ENCODE measurements around the gene UGT1A5.
"Not testable (repeated sequence)": the region's sequence is repeated elsewhere in the genome, so short reads cannot be mapped to it uniquely, and the experiment has no call there.

The UGT1A5 gene

DNA sequence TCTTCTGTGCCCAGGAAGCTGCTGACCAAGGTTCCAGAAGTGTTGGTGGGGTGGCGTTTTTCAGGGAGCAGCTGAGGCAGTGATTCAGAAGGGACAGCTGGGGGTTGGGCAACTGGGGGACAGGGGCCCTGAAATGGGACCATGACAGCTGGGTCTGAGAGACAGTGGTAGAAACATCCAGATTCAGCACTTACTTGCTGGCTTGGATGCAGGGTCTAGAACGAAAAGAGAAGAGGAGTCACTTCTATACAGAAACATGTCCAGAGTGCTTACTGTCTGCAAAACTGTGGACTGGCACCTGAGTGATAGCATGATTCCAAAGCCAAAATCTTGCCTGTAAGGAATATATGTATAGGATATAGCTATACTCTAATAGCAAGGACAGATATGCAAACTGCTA, 33.1 kb downstream of the UGT1A5 start:
- DNase-seq (ENCODE audit: low read depth in 2 of 2, low spot score in 1 of 2) = not testable (repeated sequence)

DNA sequence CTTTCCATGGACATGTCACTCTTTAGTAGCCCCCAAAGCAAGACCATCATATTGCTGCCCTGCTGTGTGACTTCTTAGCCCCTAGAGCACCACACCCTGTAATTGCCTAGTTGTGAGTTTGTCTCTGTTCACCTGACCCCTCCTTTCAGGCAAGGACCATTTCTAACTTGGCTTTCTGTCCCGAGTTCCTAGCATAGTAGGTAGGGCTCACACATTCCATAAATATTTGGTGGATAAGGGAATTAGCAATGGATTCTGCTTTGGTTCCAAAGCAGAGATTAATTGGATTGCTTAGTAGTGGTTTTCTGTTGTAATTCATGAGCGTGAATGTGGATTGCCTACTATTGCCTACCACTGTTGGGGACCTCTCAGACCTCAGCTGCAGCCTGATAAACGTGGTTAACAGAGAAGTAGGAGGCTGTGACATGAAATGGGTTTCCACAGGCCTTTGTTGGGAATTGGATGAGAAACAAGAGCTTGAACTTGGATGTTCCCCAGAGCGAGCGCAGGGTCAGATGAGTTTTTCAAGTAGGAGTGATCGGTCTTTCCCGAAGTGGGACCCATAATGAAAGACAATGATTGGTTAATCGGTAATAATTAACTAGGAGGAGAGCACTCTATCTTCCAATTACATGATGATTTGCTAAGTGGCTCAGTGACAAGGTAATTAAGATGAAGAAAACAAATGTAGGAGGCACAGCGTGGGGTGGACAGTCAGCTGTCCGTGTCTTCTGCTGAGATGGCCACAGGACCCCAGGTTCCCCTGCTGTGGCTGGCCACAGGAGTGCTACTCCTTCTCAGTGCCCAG, 34.0 kb downstream of the UGT1A5 start:
- no peak for DNase-seq (ENCODE audit: low read depth in 2 of 2, low spot score in 1 of 2)

DNA sequence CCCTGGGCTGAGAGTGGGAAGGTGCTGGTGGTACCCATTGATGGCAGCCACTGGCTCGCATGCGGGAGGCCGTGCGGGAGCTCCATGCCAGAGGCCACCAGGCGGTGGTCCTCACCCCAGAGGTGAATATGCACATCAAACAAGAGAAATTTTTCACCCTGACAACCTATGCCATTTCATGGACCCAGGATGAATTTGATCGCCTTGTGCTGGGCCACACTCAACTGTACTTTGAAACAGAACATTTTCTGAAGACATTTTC, 34.5 kb downstream of the UGT1A5 start:
- no peak for DNase-seq (ENCODE audit: low read depth in 2 of 2, low spot score in 1 of 2)

DNA sequence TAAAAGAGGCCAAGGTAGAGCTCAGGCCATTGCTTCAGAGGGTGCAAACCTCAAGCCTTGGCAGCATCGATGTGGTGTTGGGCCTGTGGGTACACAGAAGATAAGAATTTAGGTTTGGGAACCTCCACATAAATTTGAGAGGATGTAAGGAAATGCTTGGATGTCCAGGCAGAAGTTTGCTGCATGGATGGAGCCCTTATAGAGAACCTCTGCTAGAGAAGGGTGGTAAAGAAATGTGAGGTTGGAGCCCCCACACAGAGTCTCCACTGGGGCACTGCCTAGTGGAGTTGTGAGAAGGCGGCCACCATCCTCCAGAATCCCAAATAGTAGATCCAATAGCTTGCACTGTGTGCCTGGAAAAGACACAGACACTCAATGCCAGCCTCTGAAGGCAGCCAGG, 38.0 kb downstream of the UGT1A5 start:
- DNase-seq (ENCODE audit: low read depth in 2 of 2, low spot score in 1 of 2) = not testable (repeated sequence)

DNA sequence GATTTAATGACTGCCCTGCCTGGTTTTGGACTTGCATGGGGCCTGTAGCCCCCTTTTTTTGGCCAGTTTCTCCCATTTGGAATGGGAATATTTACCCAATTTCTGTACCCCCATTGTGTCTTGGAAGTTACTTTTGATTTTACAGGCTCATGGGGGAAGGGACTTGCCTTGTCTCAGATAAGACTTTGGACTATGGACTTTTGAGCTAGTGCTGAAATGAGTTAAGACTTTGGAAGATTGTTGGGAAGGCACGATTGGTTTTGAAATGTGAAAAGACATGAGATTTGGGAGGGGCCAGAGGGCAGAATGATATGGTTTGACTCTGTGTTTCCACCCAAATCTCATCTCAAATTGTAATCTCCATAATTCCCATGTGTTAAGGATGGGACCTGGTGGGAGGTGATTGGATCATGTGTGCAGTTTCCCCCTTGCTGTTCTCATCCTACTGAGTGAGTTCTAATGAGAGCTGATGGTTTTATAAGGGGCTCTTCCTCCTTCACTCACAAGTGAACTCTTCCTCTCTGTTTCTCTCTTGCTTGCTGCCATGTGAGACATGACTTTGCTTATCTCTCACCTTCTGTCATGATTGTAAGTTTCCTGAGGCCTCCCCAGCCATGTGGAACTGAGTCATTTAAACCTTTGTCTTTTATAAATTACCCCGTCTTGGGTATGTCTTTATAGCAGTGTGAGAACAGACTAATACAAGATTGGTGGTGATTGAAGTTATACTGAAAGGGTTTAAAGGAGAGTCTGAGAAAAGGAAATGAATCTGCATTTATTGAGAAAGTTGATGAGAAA, 38.7 kb downstream of the UGT1A5 start:
- not testable (repeated sequence) for DNase-seq (ENCODE audit: low read depth in 2 of 2, low spot score in 1 of 2)

DNA sequence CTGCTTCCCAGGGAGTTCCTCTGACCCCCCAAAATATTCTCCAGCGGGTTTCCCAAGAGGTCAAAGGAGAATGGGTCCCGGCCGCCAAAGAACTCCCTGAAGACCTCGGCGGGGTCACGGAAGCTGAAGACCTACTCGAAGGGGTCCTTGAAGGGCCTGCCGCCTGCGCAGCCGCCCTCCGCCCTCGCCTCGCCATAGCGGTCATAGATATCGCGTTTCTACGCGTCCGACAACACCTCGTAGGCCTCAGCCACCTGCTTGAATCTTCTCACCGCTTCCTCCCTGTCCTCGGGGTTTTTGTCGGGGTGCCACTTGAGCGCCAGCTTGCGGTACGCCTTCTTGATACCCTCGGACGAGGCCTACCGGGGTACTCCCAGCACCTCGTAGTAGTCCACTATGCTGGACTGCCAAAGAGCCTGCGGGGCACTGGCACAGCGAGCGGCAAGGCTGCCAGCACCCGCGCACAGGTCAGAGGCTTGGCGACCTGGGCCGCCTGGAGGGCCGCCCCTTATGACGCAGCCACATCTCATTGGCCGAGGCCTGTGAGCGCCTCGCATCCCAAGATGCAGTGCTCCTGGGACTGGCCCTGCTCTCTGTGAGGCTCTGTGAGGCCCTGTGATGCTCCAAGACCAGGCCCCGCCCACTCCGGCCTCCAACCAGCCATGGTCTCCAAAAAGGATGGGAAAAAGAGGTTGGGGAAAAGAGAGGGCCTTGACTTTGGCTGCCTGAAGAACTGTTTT, 42.3 kb downstream of the UGT1A5 start:
- no peak for DNase-seq (ENCODE audit: low read depth in 2 of 2, low spot score in 1 of 2)

DNA sequence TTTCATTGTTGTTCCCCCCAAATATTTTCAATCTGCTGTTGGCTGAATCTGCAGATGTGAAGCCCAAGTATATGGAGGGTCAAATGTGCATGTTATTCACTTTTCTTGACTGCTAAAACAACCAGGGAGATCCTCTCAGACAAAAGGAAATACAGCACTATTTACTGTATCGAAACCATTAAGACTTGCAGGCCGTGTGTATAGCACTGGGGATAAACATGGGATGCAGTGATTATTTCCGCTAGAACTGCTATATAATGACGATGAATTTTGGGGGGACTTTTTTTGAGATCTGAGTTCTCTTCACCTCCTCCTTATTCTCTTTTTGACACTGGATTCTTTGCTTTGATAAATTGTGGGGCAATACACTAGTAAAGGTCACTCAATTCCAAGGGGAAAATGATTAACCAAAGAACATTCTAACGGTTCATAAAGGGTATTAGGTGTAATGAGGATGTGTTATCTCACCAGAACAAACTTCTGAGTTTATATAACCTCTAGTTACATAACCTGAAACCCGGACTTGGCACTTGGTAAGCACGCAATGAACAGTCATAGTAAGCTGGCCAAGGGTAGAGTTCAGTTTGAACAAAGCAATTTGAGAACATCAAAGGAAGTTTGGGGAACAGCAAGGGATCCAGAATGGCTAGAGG, 43.8 kb downstream of the UGT1A5 start:
- no peak for DNase-seq (ENCODE audit: low read depth in 2 of 2, low spot score in 1 of 2)

DNA sequence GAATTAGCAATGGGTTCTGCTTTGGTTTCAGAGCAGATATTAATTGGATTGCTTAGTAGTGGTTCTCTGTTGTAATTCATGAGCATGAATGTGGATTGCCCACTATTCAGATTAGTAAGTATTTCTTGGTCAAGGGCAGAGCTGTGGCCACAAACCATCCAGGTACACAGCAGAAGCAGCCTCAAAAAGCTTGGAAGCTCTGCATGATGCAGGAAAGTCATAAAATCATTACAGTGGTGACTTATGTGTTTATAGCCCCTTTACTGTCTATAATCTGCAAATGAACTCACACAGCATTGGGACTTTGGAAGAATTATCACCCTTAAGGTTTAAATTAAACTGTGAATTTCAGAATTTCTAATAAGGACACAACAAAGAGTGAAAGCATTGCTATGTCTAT, 45.4 kb downstream of the UGT1A5 start:
- DNase-seq (ENCODE audit: low read depth in 2 of 2, low spot score in 1 of 2) = no peak

DNA sequence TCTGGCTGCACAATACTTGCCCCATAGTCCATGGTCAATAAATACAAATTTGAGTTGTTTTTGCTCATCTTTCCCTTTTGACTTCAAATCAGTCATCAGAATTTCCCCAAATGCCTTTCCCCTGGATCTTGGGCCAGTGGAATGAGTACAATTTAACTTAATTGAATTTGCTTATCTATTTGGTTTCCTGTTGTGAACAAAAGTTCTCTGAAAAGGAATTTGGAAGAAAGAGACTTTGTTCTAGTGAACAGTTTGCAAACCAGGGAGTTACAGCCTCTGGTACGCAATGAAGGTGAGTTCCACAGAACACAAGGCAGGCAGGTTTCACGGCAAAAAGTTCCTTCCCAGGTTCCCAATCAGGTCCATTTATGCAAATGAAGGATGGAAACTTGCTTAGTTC, 46.1 kb downstream of the UGT1A5 start:
- DNase-seq (ENCODE audit: low read depth in 2 of 2, low spot score in 1 of 2) = no peak

DNA sequence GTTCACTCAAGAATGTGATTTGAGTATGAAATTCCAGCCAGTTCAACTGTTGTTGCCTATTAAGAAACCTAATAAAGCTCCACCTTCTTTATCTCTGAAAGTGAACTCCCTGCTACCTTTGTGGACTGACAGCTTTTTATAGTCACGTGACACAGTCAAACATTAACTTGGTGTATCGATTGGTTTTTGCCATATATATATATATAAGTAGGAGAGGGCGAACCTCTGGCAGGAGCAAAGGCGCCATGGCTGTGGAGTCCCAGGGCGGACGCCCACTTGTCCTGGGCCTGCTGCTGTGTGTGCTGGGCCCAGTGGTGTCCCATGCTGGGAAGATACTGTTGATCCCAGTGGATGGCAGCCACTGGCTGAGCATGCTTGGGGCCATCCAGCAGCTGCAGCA, 47.3 kb downstream of the UGT1A5 start, which contains the start of gene UGT1A1:
Gene UGT1A1, plus strand, starts transcription at position 228 of the 400 bp plus-strand sequence. Its CDS starts 18 bp downstream, at position 246.
- DNase-seq (ENCODE audit: low read depth in 2 of 2, low spot score in 1 of 2) = no peak

DNA sequence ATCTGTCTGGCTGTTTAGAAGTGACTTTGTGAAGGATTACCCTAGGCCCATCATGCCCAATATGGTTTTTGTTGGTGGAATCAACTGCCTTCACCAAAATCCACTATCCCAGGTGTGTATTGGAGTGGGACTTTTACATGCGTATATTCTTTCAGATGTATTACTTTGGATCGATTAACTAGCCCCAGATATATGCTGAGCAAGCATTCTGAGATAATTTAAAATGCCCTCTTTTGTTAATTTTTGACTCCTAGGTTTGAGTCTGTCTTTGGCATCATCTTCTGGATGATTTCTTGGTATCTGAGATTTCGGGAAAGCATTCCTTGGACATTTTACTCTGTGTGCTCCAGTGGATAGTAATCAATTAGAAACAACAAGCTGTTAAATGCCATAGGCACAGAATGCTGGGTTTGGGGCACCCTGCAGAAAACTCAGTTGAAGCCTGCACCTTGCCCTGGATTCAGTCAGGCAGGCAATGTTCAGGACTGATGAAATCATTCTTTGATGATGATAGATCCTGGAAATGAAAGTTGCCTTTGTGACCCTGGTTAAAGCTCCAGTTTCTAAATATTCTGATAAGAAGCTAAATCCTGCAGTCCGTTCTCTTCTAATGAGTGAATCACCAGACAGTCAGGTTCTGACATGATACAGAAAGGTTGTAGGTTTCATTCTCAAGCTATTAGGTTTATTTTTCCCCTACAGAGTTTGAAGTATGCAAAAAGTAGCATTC, 48.5 kb downstream of the UGT1A5 start:
- no peak for DNase-seq (ENCODE audit: low read depth in 2 of 2, low spot score in 1 of 2)

DNA sequence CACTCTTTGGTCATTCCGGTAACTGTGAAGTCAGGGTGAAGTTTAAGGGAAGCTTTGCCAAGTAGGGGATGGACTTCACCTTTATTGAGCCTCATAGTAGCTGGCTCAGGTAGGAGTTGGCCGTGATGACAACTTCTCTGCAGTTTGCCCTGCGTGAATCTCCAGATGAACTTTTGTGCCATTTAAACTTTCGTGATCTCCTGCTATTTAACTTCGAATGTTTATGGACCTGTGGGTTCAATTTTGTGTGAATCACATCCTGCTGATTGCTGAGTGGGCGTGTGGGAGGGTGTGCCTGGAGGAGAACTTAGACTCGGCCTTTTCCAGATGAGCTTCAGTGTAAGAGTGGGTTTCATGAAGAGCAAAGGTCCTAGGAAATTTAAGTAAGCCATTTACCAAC, 51.6 kb downstream of the UGT1A5 start:
- no peak for DNase-seq (ENCODE audit: low read depth in 2 of 2, low spot score in 1 of 2)

DNA sequence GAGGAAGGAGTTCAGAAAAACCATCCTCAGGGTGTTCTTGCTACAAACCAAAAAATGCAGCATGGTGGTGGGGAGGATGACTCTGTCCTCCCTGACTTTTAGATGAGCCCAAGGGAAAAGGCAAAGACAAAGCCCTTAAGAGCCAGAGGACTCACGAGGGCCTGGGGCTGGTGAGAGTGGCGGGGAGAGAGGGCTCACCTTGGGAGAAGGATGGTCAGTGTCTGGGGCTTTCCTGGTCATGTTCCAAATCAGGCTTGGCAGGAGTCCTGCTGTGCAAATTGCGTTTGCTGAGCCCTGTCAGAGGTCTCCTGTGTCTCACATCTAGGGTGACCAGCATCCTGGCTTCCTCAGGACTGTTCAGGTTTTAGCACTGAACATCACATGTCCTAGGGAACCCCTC, 52.1 kb downstream of the UGT1A5 start:
- no peak for DNase-seq (ENCODE audit: low read depth in 2 of 2, low spot score in 1 of 2)

DNA sequence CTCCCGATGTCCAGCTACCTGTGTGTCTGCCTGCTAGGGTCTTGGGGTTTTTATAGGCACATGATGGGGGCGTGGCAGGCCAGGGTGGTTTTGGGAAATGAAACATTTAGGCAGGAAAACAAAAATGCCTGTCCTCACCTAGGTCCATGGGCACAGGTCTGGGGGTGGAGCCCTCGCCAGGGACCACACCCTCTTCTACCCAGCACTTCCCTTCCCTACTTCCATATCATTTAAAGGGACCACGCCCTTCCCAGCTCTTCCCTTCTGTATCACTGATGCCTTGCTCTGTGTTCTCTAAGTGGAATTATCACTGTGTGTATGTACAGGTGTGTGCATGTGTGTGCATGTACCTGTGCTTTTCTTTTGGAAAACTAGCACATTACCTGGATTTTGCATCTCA, 53.7 kb downstream of the UGT1A5 start:
- no peak for DNase-seq (ENCODE audit: low read depth in 2 of 2, low spot score in 1 of 2)

DNA sequence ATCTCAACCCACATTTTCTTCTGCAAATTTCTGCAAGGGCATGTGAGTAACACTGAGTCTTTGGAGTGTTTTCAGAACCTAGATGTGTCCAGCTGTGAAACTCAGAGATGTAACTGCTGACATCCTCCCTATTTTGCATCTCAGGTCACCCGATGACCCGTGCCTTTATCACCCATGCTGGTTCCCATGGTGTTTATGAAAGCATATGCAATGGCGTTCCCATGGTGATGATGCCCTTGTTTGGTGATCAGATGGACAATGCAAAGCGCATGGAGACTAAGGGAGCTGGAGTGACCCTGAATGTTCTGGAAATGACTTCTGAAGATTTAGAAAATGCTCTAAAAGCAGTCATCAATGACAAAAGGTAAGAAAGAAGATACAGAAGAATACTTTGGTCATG, 55.4 kb downstream of the UGT1A5 start:
- DNase-seq (ENCODE audit: low read depth in 2 of 2, low spot score in 1 of 2) = no peak

DNA sequence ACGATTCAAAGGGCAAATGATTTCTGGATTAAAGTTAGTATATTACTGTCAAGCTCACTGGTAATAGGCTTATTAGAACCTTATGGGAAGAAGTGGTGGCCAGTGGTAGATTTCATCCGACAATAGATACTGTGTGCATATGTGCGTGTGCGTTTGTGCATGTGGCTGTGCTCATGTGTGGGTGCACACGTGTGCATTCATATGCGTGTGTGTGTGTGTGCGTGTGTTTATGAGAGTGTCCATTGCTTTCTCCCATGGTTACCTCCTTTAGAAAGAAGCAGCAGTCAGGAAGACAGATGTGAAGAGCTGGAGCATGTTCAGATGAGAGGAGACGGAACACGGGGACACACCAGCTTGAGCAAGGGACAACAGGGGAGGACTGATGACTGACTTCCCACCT, 56.6 kb downstream of the UGT1A5 start:
- no peak for DNase-seq (ENCODE audit: low read depth in 2 of 2, low spot score in 1 of 2)

DNA sequence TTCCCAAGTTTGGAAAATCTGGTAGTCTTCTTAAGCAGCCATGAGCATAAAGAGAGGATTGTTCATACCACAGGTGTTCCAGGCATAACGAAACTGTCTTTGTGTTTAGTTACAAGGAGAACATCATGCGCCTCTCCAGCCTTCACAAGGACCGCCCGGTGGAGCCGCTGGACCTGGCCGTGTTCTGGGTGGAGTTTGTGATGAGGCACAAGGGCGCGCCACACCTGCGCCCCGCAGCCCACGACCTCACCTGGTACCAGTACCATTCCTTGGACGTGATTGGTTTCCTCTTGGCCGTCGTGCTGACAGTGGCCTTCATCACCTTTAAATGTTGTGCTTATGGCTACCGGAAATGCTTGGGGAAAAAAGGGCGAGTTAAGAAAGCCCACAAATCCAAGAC, 59.4 kb downstream of the UGT1A5 start:
- no peak for DNase-seq (ENCODE audit: low read depth in 2 of 2, low spot score in 1 of 2)

DNA sequence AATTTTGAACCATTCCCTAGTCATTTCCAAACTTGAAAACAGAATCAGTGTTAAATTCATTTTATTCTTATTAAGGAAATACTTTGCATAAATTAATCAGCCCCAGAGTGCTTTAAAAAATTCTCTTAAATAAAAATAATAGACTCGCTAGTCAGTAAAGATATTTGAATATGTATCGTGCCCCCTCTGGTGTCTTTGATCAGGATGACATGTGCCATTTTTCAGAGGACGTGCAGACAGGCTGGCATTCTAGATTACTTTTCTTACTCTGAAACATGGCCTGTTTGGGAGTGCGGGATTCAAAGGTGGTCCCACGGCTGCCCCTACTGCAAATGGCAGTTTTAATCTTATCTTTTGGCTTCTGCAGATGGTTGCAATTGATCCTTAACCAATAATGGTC, 59.9 kb downstream of the UGT1A5 start:
- no peak for DNase-seq (ENCODE audit: low read depth in 2 of 2, low spot score in 1 of 2)

DNA sequence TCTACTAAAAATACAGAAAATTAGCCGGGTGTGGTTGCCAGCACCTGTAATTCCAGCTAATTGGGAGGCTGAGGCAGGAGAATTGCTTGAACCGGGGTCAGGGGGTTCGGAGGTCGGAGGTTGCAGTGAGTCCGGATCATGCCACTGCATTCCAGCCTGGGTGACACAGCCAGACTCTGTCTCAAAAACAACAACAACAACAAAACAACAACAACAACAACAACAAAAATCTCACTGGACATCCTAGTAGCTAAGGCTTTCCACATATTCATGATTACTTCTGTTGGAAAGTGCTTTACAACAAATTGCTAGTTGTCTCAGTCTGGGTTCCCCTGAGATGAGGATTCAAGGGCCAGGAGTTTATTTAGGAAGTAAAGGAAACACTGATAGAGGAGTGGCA, 61.1 kb downstream of the UGT1A5 start:
- no peak for DNase-seq (ENCODE audit: low read depth in 2 of 2, low spot score in 1 of 2)

DNA sequence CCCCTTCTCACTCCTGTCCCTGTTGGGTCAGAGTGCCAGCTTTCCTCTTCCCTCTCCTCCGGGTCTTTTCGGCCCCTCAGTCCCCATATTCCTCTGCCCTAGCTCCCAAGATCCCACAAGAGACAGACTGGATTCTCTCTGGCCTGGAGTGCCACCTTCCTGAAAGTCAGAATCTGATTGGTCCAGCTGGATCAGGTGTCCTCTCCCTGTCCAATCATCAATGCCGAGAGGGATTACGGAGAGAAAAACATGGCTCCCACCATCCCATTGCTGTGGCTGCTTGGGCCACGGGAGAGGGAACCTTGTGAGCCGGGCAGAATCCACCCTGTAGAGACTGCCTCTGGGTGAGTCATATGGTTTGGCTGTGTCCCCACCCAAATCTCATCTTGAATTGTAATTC, 62.7 kb downstream of the UGT1A5 start:
- DNase-seq (ENCODE audit: low read depth in 2 of 2, low spot score in 1 of 2) = no peak

DNA sequence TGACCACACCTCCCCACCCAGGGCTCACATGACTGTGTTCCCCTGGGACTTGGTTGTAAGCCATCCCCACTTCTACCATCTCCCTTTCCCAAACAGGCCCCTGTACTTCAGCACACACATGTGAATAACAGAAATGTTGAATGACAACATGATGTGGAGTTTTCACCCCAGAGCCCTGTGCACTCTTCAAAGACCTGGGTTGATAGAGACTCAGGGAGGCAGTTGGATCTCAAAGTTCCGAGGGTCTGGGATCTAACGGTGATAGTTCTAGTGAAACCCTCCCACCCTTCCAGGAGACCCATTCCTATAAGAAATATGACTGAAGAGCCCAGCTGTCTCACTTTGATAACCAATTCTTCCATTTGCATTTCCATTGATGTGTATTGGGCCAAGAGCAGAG, 65.3 kb downstream of the UGT1A5 start, which contains the start of gene MROH2A:
Gene MROH2A, plus strand, starts transcription at position 301 of the 400 bp plus-strand sequence. CDS start 1,029 bp downstream, outside the sequence.
- DNase-seq (ENCODE audit: low read depth in 2 of 2, low spot score in 1 of 2) = no peak
